GM19193 (cell line): Measurements from ENCODE around the gene MKNK1.

Source experiments
- POLR2A ChIP-seq: IDR thresholded peaks from 4 replicates; pipeline ENCODE4 v1.6.1; 2011; ENCODE audit not compliant: insufficient read depth, insufficient read length; ENCODE audit errors: extremely low read depth

Gene MKNK1

GRCh38 chr1:46612937-46613660, 9.0 kb upstream of the MKNK1 start:
- TF ChIP-seq POLR2A: no peak

- no peak for TF ChIP-seq POLR2A
Observed at GRCh38 chr1:46611691-46612221, 7.7 kb upstream of the MKNK1 start.

- no peak for TF ChIP-seq POLR2A
Observed at GRCh38 chr1:46607345-46608130, 3.5 kb upstream of the MKNK1 start.

DNA sequence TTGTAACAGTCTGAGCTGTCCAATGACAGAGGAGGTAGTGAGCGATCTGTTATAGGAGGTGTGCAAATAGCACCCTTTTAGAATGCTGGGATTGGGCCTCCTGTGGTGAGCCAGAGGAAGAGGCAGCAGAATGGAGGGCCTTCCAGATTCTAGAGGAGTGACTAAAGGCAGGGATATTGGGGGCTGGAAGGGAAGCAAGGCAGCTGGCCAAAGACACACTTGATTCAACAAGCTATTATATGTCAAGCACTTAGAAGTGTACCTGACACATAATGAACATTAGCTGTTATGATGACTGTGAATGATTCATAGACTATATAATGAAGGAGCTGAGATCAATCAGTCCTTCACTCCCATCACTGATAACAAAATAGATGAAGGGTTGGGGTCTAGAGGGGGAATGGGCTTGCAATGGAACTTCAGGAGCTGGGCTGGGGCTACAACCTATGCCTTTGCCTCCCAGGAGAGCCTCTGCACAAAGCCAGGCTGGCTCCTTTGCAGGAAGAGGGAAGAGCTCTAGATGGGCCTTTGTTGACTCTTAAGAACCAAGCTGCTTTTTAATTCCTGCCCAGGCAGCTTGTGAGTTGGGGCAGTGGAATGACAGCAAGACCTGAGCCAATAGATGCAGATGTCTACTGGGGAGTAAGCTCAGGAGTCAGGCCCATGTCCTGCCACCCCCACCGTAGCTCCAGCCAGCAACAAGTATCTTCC, 2.3 kb upstream of the MKNK1 start:
- TF ChIP-seq POLR2A: no peak

- TF ChIP-seq POLR2A: no peak
Observed at GRCh38 chr1:46605232-46605631, 1.2 kb upstream of the MKNK1 start.

DNA sequence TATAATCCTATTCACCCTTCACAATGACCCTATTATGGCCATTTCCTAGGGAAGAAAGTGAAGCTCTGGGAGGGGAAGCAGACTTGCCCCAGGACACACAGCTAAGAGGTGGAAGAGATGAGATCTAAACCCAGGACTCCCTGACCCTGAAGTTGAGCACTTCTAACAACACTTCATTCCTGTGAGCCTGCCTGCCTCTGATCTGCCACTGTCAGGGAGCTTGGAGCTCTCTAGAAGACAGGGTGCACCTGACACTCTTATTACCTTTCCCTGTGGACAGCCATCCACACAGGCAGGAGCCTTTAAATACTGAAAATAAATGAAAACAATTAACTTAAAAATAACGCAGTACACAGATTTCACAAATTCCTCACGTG, 599 bp downstream of the MKNK1 start:
- no peak for TF ChIP-seq POLR2A

DNA sequence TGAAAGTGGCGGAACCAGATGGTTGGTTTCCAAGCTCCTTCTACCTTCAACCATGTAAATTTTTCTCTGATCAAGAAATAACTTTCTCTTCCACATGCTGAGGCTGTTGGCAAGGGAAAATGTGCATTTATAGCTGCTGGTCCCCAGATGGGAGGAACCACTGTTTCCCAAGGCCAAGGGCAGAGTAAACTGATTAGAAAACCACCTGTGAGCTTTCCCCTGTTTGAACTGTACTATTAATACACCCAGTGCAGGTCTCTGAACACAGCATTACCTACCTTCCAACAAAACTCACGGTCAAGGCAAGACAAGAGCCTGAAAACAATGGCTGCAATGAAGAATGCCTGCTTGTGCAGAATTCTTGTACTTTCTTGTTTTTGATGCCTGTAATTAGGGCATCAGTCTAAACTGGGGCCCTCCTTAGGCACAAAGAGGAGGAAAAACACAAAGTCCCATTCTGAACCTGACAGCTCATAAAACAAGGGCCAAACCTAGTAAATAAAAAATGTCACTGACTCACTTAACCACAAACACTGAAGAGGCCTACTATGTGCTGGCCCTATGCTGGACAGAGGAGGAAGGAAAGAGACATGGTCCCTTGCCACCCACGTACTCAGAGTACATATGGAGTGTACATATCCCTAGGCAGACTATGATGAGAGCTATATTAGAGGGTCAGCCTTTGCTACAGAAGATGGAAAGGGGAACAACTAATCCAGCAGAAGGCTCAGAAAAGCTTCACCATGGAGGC, 2.6 kb downstream of the MKNK1 start:
- no peak for TF ChIP-seq POLR2A

GRCh38 chr1:46599059-46599970, 4.8 kb downstream of the MKNK1 start:
- TF ChIP-seq POLR2A: no peak

GRCh38 chr1:46596846-46597245, 7.2 kb downstream of the MKNK1 start:
- no peak for TF ChIP-seq POLR2A

- TF ChIP-seq POLR2A: no peak
Observed at GRCh38 chr1:46596036-46596435, 8.0 kb downstream of the MKNK1 start.

DNA sequence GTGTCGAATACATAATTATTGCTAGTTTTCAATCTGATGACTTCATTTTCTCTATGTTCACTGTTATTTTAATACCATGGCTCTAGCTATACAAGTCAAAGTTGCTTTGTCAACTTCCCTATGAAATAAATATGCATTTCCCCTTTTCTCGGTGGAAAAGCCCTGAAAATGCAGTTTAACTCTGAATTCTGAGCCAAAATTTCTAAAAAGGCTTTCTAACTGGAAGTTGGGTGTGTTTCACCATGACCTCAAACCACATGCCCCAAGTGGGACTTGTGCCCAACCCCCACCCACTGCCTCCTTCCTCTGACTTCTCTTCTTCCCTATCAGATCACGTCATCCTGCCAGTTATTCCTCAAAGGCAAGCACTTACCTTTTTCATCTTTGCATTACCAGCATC, 8.9 kb downstream of the MKNK1 start:
- no peak for TF ChIP-seq POLR2A

GRCh38 chr1:46594063-46594462, 10.0 kb downstream of the MKNK1 start:
- no peak for TF ChIP-seq POLR2A

- no peak for TF ChIP-seq POLR2A
Observed at GRCh38 chr1:46592823-46593222, 11.2 kb downstream of the MKNK1 start.

GRCh38 chr1:46589529-46589928, 14.5 kb downstream of the MKNK1 start:
- TF ChIP-seq POLR2A: no peak
